HG03521 (cell line): ENCODE results near the gene TRMT61A.
"Not testable (repeated sequence)": the region's sequence is repeated elsewhere in the genome, so short reads cannot be mapped to it uniquely, and the experiment has no call there.

Source experiments
- ATAC-seq: cut with Tn5 transposase; IDR thresholded peaks from one replicate; pipeline ENCODE4 v1.9.1; 2021; ENCODE audit warnings: mild to moderate bottlenecking, moderate library complexity; ENCODE audit not compliant: unreplicated experiment

Gene TRMT61A

DNA sequence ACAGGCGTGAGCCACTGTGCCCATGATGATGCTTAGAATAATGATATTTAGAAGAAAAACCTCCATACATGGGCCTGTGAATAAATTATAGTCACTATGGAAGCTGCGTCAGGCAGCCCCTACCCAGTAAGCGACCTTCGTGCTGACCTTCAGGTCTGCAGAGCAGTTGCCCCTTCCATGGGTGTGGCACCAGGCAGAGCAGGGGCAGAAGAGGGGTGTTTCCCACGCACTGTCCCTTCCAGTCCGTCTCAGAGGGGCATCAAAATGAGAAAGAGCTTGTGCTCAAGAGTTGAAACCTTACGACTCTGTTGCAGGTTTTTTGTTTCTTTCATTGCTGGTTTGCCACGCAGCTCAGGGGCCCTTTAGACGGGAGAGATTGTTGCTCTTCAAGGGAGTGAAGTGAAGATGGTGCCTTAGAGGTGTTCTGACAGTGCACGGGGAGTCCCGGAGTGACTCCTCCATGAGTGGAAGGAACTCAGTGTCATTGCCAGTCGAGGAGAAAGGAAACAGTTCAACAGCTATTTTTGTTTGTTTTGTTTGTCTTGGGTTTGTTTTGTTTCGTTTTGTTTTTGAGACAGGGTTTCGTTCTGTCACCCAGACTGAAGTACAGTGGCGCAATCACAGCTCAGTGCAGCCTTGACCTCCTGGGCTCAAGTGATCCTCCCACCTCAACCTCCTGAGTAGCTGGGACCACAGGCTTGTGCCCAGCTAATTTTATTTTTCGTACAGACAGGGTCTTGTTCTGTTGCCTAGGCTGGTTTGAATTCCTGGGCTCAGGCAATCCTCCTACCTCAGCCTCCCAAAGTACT lies 20.3 kb upstream of the TRMT61A start:
- no peak for ATAC-seq

DNA sequence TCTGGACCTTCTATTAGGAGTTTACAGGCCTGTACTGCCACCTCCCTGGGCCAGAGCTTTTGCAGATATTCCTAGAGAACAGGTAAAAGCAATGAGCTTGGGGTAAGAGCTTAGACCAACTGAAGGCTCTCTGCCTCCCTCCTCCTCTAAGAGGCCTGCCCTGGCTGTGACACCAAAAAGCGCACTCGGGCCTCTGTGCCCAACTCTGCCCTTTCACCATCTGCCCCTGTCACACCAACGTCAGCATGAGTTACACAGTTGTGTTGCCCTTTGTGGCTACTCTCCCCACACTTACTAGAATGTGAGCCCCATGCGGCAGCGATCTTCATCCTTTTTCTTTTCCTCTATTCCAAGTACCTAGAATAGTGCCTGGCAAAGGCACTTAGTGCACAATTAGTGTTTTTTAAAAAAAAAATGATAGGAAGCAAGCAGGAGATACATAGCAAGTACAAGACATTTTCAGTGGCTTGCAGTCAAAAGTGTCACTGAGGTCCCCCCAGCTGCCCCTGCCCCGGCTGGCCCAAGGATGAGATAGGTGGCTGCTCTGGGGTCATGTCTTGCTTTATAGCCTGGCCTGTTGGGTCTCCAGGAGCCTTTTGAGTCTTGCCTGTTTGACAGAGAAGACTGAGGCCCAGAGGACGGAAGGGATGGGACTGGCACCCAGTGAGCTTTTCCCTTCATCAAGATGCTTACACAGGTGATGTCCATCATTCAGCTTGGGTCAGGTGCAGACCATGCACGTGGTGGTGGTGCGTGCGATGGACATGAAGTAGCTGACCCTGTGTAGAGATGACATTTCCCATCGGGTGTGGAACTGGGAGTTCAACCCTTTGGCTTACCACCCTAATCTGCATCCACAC lies 18.9 kb upstream of the TRMT61A start:
- no peak for ATAC-seq

DNA sequence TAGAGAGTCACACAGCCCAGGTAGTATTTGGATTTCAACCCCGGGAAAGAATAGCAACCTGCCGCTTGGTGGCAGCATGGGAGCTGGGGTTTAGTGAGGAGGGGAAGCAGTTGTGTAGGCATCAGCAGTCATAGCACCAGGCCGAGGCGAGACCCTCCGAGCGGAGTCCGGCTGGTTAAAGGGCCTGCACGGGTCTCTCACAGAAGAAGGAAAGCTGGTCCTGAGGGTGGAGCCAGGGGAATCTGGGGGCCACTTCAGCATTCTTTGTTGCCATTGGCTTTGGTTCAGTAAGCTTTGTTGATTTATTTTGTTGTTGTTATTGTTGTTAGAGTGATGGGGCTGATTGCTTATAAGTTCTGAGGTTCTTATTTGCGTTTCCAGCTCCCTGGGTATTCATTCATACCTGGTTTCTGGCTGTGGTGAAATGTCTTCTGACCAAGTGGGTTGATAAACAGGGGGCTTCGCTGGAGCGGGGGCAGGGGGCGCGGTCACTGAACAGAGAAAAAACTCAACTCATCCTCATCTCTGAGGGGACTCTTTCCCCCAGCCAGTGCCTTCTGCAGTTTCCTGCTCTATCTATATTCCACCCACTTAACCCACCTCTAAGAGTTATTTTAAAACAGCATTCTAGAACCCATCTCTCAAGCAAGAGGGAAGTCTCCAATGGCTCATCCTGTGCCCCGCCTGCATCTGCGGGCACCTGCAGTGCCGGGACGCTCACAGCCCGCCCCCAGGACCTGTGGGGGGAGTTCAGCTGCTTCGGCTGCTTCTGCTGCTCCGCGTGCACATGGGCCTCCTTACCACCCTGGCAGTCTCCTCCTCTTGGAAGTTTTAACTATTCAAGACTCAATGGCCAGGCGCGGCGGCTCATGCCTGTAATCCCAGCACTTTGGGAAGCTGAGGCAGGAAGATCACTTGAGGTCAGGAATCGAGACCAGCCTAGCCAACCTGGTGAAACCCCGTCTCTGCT lies 18.0 kb upstream of the TRMT61A start:
- ATAC-seq = no peak

DNA sequence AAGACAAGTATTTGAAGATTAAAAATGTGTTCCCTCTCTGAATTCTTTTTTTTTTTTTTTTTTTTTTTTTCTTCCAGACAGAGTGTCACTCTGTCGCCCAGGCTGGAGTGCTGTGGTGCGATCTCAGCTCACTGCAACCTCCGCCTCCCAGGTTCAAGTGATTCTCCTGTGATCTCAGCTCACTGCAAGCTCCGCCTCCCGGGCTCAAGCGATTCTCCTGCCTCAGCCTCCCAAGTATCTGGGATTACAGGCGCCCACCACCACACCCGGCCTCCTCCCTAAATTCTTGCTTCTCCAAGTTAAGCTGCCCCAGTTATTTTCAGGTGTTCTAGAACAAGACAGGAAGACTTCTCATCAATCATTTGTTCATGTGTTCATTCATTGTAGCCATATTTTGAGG lies 16.8 kb upstream of the TRMT61A start:
- ATAC-seq = not testable (repeated sequence)

DNA sequence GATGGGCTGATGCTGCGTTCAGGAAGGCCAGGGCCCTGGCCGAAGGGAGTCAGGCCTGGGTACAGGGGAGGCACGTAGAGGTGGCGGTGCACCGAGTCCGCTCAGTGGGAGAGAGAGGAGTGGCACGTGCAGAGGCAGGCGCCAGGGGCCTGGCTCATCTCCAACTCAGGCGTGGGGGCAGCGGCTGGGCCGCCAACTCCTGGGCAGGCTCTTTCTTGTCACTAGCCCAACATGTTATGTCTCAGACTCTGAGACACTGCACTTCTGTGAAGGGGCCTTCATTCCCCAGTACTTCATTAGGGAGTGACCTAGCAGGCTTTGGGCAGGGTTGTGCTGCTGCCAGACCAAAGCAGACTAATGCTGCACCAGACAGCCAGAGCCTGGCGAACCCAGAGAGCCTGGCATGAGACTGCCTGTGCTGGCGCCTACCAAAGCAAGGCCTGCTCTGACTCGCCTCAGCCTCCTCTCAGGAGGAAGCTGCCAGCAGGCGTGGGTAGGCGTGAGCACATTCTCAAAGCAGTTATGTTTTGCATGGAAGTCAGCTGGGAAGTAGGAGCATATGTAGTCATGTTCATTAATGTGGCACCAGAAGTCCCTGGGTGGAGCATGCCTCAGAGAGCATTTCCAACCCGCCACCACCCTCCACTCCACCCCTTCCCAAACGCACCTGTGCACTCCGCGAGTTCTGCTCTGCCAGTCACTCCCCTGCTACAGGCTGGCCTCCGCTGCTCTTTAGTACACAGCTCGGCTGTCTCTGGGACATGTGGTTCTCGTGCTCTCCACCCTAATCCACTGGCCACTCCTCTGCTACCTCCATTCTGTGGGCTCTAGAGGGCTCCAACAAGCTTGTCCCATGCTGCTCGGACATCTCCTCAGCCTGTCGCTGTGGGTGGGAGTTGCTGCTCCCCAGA lies 16.0 kb upstream of the TRMT61A start:
- no peak for ATAC-seq

DNA sequence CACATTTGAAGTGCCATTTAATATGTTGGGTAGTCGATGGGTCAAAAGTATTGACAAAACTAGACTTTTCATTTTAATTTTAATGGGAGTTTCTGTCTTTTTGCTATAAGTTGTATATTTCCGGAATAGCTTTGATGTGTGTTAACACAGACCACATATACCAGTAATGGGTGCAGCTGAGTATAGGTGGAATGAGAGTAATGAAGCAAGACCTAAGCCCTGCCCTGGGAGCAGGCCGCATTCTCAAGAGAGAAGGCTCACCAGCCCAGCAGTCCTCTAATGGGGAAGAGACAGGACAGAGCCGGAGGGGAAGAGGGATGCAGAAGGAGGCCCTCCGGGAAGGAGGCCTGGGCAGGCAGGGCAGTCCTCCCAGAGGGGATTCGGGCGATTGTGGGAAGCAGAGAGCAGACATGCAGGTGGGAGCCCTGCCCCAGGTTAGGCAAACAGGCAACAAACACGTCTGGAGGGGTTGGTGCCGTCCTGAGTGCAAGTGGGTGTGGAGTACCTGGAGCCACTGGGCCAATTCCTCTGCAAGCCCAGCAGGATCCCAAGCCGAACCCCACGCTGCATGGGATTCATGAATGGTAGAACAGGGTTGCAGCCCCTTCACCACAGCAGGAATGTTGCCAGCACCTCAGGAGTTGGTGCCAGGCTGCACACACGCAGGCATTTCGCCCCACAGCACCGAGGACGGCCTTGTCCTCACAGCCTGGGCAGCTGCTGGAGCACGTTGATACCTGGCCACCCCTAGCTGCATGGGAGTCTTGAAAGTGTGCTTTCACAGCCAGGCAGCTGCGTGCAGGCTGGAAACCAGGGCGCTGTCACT lies 14.2 kb upstream of the TRMT61A start:
- ATAC-seq = no peak

DNA sequence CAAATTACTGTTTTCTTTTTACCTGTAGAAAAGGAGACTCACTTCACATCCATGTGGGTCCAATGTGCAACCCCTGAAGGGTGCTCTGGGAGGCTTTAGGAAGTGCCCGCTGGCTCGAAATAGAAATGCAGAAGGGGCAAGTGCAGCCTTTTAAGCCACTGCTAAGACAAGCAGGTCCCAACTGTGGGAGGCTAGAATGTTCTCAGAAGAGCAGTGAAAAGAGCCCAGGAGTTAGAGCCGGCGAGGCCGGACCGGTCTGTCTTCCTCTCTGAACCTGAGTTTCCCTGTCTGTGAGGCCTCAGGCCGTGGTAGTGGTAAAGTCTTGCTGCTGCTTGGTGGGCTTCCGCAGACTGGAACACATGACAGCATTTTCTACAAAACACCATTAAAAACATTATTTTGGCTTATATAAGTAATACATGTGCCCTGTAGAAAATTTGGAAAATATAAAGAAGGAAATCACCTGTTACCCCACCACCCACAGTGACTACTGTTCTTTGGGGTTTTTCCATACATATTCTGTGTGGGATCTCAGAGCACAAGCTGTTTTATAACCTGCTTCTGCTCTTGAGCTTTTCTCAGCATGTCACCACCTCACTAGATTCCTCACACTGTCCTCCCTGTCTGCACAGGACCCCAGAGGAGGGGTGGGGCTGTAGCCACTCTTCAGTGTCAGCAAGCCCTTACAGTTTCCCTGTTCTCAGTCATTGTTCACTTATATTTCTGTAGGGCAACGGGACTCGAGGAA lies 12.4 kb upstream of the TRMT61A start:
- no peak for ATAC-seq

DNA sequence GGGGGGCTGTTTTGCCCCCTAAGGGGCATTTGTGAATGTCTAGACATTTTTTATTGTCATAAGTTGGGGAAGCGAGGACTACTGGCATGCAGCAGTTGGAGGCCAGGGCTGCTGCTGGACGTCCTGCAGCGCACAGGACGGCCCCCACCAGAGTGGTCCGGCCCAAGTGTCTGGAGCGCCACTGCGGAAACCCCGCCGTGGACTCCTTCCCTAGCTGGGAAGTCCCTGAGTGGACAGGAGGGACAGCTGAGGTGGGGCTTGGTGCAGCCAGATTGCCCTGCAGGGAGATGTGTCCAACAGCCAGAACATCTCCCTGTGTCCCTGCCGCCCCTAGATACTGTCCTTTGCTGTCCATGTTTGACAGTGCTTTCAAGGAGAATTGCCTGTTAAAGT lies 11.8 kb upstream of the TRMT61A start:
- no peak for ATAC-seq

DNA sequence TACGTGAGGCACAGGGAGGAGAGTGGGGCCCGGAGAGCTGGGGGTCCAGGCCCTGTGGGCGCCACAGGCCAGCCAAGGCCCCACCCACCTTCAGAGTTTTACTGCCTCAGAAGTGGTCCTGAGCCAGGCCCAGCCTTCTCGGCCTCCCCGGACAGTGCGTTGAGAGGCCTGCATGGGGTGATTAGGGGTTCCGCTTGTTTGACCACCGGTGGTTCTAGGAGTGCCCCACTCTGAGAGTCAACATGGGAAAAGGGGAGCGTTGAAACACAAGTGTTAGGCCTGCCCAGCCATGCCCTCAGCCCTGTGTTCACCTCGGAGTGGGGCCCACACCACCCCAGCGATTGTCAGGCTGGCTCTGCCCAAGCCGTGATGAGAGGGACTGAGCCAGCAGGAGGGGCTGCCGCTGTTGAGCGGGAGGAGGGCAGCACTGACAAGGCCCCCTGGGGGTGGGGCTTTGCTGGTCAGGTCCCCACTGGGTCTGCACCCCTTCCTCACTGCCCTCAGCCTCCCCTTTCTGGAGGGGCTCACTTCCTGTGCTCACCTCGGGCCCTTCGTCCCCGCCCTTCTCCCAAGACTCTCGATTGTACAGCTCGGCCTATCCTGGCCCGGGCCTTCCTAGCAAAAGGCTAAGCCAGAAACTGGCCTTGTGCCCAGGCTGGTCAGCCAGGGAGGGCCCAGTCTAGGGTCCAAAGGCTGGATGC lies 11.1 kb upstream of the TRMT61A start:
- no peak for ATAC-seq

DNA sequence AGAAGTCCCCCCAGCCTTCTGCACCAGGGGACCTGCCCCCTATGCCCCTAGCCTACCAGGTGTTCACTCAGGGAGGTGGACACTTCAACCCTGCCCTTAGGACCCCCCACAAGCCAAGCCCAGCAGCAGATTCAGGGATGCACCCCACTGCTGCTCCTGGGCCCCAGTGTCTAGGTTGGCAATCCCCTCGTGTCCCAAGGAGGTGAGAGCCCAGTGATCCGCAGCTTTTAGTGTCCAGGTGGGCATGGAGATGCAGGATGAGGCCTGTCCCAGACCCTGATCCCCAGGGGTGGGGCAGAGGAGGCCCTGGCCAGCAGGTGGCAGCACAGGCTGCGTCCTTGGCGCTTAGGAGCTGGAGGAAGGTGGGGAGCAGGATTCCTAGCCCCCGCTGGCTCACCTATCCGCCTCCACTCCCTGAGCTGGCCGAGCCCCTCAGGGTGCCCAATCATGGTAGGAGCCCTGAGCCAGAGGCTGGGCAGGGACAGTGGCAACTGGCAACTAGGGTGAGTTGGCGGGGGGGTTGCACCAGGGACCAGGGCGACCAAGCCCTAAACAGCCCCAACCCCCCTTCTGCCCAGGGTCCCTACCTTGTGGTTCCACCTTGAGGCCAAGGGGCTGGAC lies 10.5 kb upstream of the TRMT61A start:
- ATAC-seq = no peak

DNA sequence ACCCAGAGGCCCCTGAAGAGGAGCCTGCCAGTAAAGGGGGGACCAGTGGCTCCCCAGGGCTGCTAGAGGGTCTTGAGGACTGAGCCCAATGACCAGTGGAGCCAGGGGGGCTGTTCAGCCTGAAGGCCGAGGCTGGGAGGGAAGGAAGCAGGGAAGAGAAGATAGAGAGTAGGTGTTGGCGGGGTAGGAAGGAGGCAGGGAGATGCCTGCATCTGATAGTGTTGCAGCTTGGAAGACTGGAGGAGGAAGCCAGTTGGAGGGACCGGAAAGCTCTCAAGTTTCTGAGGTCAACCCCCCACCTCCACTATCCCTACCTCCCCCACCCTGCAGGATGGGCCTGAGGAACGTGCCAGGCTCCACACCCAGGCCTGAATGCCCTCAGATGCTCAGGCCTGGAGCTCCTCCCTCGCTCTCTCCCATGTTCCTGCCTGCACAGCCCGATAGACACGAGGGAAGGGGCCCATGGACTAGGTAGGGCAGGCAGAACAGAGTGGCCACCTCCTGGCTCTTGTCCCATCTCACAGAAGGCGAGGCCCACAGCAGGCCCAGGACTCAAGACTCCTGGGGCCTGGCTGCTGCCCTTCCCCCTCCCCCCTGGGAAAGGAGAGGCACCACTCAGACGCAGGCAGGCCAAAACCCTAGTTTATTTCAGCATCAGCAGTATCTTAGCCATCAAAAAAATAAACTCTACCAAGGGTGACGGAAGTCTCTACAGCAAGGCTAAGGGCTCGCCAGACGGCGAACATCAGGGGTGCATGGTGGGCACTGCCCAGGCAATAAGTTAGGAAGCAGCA lies 9.8 kb upstream of the TRMT61A start:
- no peak for ATAC-seq

DNA sequence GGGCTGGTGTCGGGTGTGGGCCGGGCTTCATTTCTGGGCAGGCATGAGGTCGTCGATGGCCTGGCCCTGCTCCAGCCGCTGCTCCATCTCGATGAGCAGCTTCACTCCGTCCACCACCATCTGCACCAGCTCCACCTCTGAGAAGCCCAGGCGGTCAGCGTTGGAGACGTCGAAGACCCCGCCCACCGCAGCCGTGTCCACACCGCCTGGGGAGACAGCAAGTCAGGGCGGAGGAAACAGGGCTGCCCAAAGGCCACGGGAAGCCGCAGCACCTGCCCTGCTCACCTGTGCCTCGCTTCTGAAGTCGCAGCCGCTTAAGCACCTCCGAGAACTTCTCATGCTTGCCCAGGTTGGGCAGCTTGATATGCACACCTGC lies 9.2 kb upstream of the TRMT61A start:
- no peak for ATAC-seq

DNA sequence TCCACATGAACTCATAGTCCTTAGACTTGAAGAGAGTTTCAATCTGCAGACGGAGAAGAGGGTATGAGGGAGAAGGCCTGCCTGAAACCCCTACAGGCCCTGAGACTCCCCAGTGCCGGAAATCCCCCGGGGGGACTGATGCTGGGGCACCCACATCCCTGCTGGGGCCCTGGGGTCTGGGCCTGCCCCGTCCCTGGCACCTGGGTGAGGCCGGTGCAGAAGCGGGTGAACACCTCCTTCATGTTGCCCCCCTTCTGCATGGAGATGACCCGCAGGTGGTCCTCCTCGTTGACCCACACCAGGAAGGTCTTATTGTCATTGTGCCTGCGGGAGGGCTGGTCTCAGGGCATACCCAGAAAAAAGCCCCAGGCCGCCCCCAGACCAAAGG lies 8.7 kb upstream of the TRMT61A start:
- ATAC-seq = no peak

DNA sequence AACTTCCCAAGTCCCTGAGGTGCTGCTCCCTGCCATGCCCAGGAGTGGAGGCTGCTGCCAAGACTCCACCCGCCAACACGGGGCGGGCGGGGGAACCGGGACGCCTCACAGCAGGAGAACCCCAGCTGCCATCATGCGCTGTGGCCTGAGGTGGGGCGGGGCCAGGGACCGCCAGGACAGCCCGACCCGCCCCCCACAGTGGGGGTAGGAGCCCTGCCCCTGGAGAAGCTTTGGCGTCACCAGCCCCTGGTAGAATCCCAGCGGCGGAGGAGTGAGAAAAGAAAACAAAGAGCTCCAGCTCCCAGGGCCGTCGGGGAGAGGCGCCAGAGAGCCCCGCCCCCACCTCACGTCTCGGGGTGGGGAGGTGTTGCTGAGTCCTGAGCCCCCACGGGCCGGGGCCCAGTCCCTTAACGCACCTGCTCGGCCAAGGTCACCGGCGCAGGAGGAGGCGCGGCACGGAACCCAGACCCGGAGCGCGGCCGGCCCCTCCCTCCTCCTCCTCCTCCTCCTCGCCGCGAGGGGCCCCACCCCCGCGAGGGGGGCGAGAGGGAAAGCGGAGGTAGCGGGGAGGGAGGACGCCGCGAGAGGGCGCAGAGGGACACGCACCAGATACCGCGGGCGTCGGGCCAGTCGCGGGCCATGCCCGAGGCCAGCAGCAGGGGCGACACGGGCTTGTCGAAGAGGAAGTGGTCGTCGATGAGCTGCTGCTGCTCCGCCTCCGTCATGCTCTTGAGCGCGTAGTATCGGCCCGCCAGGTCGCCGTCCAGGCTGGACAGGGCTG lies 8.1 kb upstream of the TRMT61A start:
- no peak for ATAC-seq

DNA sequence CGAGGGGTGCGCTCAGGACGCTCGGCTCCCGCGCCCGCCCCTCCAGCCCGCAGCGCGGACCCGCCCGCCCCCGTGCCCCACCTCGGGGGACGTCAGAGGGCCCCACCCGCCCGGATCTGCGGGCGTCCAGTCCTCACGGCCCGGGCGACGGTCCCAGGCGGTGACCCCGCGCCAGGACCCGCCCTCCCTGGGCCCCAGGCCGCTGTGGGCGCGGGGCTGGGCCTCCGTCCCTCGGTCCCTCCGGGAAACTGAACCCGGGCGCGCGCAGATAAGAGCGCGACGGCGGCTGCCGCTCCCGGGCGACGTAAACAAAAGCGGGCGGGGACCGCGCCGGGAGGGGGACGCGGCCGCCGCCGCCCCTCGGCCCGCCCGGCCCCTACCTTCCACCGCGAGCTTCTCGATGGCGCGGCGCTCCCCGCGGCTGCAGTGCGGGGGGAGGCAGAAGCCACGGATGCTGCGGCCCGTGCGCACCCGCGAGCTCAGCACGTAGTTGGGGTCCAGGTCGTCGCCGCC lies 7.5 kb upstream of the TRMT61A start:
- no peak for ATAC-seq
